ENCODE results near the gene RBFOX2. TPM values are rescaled to one million over a fixed set of nuclear protein-coding genes. Genes with fewer than 3 reads are reported as not detected.
"Not testable (repeated sequence)": the region's sequence is repeated elsewhere in the genome, so short reads cannot be mapped to it uniquely, and the experiment has no call there.

RBFOX2 gene
- polyA plus RNA-seq (ENCODE audit: insufficient read length): 190 TPM

DNA sequence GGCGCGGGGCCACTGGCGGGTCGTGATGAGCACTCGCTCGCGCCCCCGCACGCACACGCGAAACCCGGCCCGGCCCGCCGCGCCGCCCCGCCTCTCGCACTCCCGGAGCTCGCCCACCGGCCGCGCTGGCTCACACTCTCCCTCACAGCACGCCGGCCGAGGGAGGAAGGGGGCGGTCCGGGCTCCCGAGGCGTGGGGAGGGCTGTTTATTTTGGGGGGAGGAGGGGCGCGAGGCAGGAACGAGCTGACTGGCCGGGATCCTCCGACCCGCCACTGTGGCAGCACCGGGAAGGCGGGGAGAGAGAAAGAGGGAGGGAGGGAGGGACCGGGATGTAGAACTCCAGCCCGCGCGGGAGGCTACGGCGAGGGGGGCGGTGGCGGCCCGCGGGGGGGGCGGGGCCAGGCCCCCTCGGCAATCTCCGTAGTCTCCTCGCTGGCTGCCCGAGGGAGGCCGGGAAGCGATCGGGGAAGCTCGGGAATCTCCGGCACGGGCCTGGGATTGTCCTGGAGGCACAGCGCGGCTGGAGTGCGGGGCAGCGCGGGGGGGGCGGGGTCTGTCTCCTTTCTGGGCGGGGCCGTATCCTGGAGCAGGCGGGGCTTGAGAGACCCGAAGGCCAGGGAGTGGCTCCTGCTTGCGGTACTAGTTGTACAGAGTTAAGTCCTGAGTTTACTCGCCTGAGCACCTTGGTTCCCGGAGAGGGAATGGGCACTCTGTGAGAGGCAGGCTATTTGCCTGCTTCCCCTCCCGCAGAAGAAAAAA is at the start of gene RBFOX2:
TSS of gene RBFOX2 (minus strand) at position 179 of the 760 bp plus-strand sequence. CDS start 399 bp downstream, outside the sequence.
- DNase-seq: peak; percentile 95

DNA sequence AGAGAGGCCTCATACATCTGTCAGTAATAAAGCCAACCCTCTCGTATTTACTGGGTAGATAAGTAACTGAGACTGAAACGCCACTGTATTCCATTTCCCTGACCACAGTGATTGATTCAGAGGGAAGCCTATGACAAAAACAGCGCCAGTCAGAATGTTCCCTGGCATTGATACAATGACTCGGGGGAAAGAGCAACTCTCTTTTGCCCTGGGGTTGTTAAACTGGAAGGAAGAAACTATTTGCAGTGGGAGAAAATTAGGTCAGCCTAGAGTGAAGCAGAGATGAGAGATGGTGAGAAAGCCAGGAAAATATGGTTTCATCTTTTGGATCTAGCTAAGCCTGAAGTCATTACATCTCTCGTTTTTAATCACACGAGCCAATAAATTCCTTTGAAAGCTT is 48.6 kb upstream of the RBFOX2 start:
- peak; percentile 81 for DNase-seq

DNA sequence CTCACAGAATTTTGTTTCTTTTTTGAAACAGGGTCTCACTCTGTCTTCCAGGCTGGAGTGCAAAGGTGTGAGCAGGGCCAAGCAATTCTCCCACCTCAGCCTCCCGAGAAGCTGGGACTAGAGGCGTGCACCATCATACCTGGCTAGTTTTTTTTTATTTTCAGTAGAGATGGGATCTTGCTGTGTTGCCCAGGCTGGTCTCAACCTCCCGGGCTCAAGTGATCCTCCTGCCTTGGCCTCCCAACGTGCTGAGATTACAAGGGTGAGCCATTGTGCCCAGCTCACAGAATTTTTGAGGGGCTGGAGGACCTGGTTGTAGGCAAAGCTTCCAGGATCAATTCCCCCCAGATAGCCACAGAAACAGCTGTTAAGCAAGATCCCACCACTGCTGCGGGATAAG is 47.1 kb upstream of the RBFOX2 start:
- no peak for DNase-seq

DNA sequence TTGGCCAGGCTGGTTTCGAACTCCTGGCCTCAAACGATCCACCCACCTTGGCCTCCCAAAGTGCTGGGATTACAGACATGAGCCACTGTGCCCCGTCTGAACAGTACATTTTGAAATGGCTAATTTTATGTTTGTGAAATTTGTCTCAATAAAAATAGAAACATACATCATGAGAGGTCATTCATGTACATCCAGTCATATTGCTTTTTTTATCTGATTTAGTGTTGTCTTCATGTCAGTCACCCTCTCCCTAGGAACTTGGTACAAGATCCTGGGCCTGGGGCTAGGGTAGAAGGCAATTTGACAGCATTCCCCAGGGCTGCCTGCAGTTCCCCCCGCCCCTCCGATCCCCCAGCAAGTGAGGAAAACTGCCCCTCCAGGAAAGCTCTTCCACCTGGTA is 46.6 kb upstream of the RBFOX2 start:
- DNase-seq: no peak

DNA sequence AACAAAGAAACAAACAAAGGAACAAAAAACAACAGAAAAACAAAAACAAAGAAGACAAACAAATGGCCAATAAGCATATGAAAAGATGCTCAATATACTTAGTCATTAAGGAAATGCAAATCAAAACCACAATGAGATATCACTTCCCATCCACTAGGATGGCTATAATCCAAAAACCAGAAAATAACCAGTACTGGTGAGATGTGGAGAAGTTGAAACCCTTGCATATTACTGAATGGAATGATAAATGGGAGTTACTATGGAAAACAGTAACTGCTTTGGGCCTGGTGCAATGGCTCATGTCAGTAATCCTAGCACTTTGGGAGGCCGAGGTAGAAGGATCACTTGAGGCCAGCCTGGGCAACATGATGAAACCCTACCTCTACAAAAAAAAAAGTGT is 44.9 kb upstream of the RBFOX2 start:
- no peak for DNase-seq

GRCh38 chr22:36070645-36071044 is 42.0 kb upstream of the RBFOX2 start:
- DNase-seq: not testable (repeated sequence)

- no peak for DNase-seq
Measured at GRCh38 chr22:36069368-36069767, 40.7 kb upstream of the RBFOX2 start.

- DNase-seq: no peak
Measured at GRCh38 chr22:36068776-36069344, 40.2 kb upstream of the RBFOX2 start.

GRCh38 chr22:36067235-36067558 is 38.6 kb upstream of the RBFOX2 start:
- no peak for DNase-seq

- peak; percentile 89 for DNase-seq
Measured at GRCh38 chr22:36065775-36066544, 37.3 kb upstream of the RBFOX2 start.

GRCh38 chr22:36065462-36065774 is 36.8 kb upstream of the RBFOX2 start:
- no peak for DNase-seq

GRCh38 chr22:36064358-36064757 is 35.7 kb upstream of the RBFOX2 start:
- no peak for DNase-seq

DNA sequence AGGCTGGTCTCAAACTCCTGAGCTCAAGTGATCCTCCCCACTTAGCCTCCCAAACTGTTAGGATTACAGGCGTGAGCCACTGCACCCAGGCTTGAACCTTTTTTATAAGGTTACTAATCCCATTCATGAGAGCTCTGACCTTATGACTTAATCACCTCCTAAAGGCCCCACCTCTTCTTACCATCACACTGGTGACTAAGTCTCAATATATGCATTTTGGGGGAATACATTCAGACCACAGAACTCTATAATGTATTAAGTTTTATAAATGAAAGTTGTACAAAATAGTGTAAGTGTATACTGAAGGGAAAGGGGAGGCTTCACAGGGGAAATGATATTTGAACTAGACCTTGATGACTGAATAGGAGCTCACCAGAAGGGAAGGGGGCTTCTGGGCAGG is 28.4 kb upstream of the RBFOX2 start:
- no peak for DNase-seq

GRCh38 chr22:36055376-36056295 is 27.0 kb upstream of the RBFOX2 start:
- no peak for DNase-seq

DNA sequence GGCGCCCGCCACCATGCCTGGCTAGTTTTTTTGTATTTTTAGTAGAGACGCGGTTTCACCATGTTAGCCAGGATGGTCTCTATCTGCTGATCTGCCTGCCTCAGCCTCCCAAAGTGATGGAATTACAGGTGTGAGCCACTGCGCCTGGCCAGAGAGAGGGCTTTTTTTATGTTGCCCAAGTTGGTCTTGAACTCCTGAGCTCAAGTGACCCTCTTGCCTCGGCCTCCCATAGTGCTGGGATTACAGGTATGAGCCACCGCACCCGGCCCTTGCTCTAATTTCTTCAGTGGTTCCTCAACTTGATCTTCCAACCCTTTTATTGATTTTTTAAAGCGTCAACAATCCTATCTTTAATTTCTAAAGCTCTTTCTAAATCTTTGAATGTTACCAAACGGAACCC is 25.8 kb upstream of the RBFOX2 start:
- not testable (repeated sequence) for DNase-seq

DNA sequence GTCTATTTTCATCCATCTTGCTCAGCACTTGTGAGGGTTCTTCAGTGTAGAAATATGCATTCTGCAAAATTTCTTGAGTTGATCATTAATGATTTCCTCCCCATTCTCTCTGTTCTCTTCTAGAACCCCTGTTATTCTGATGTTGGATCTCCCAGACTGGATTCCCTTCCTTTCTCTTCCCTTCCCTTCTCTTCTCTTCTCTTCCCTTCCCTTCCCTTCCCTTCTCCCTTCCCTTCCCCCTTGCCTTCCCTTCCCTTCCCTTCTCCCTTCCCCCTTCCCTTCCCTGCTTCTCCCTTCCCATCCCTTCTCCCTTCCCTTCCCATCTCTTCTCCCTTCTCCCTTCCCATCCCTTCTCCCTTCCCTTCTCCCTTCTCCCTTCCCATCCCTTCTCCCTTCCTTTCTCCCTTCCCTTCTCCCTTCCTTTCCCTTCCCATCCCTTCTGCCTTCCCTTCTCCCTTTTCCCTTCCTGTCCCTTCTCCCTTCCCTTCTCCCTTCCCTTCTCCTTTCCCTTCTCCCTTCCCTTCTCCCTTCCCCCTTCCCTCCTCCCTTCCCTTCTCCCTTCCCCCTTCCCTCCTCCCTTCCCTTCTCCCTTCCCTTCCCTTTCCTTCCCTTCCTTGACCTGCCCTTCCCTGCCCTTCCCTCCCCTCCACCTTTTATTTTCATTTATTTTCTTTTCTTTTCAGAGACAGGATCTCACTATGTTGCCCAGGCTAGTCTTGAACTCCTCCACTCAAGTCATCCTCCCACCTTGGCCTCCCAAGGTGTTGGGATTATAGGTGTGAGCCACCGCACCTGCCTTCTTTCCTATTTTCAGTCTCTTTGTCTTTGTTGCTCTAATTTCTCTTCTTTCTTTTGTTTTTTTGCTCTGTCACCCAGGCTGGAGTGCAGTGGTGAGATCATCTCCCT is 24.9 kb upstream of the RBFOX2 start:
- no peak for DNase-seq

- no peak for DNase-seq
Measured at GRCh38 chr22:36052505-36052941, 23.9 kb upstream of the RBFOX2 start.

DNA sequence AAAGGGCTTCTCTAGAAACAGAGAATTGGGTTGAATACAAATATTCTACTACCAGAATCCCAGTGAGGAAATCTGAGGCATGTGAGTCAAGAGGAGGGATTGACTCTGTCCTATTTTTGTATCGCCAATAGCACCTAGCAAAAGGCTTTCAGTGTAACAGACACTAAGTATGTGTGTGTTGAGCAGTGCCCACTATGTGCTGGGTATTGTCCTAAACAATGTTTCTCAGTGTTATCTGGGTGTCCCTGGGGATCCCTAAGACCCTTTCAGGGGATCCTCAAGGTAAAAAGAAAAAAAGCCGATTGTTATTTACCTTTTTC is 21.0 kb upstream of the RBFOX2 start:
- DNase-seq: no peak

DNA sequence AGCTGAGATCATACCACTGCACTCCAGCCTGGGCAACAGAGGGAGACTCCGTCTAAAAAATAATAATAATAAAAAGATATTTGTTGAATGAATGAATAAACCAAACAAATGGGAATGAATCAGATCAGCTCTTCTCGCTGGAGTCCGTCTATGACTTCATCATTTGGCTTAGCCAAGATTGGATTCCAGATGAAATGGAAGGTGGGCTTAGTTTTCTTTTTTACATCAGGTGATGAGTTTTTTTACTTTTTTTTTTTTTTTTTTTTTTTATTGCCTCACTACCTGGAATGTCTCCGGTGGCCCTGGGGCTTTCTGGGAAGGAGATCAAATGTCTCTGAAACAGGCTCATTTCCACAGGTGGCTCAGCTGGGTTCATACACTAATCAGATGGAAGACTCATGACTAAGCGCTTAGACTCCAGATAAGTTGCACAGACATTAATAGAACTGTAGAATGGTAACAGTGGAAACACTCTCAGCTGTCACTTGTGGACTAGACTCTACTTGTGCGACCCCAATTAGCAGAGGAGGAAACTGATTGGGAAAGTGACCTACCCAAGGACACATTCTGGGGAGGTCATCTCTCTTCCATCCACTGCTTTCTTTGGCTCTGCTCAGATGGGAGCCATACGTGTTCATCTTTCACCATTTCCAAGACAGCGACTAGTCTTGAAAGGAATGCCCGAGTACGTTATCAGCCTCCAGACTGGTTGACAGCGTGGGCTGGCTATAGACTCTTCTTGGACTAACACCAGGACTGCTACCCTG is 20.5 kb upstream of the RBFOX2 start:
- DNase-seq: no peak

DNA sequence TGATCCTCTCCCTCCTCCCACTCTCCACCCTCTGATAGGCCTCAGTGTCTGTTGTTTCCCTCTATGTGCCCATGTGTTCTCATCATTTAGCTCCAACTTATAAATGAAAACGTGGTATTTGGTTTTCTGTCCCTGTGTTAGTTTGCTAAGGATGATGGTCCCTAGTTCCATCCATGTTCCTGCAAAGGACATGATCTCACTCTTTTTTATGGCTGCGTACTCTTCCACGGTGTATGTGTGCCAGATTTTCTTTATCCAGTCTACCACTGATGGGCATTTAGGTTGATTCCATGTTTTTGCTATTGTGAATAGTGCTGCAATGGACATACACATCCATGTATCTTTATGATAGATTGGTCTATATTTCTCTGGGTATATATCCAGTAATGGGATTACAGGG is 15.9 kb upstream of the RBFOX2 start:
- not testable (repeated sequence) for DNase-seq

GRCh38 chr22:36042240-36042639 is 13.6 kb upstream of the RBFOX2 start:
- no peak for DNase-seq
